ENCODE data around the gene EMC8.

GRCh38 chr16:85828166-85828565, 28.8 kb upstream of the EMC8 start:
- TF ChIP-seq RCOR1 (IDR thresholded peaks at IDR 0.05; ENCODE audit: low read length), result no peak
- no peak for TF ChIP-seq CTCF (IDR thresholded peaks at IDR 0.05)
- no peak for TF ChIP-seq EP300 (IDR thresholded peaks at IDR 0.05; ENCODE audit: borderline replicate concordance in 1 of 2, low read depth in 1 of 2, low read length in 1 of 2)
